ENCODE data around the gene TXNDC17. TPM values are rescaled to one million over a fixed set of nuclear protein-coding genes. Genes with fewer than 3 reads are reported as not detected.

TXNDC17 gene
- total and polyA plus RNA-seq, 2 of the 13 experiments (the other 11 are each of a cell fraction or from before 2014, with no cell fraction given): 188 to 266 TPM

GRCh38 chr17:6651354-6651918 lies 10.6 kb downstream of the TXNDC17 start, which contains the start of the genes C17orf100 and MED31 (continued):
- peak; percentile 56 for TF ChIP-seq ZBTB40 (IDR thresholded peaks at IDR 0.05)
- TF ChIP-seq ZBTB40 (CRISPR knock-in tag; IDR thresholded peaks at IDR 0.05): no peak
- peak; percentile 79 for TF ChIP-seq TAF1 (CRISPR knock-in tag; IDR thresholded peaks at IDR 0.05)
- no peak for TF ChIP-seq U2AF2 (IDR thresholded peaks at IDR 0.05; ENCODE audit: low read depth, low read length)
- peak; percentile 83 for TF ChIP-seq POLR2G (IDR thresholded peaks at IDR 0.05; ENCODE audit: low read depth, low read length)
- peak; percentile 90 for TF ChIP-seq ZNF143 (CRISPR knock-in tag; IDR thresholded peaks at IDR 0.05)
- TF ChIP-seq ZNF503 (CRISPR knock-in tag; IDR thresholded peaks at IDR 0.05): 0 out of 2 replicates have a peak, but pooled peaks have one; percentile 3
- peak; percentile 93 for TF ChIP-seq SP4 (CRISPR knock-in tag; IDR thresholded peaks at IDR 0.05)
- peak; percentile 86 for TF ChIP-seq RBFOX2 (IDR thresholded peaks at IDR 0.05; ENCODE audit: low read depth, low read length)
- TF ChIP-seq GABPA (IDR thresholded peaks at IDR 0.05; ENCODE audit: low read depth, low read length): peak; percentile 94
- TF ChIP-seq GABPA (CRISPR knock-in tag; IDR thresholded peaks at IDR 0.05; ENCODE audit: low read depth): peak; percentile 97
- TF ChIP-seq RXRB (CRISPR knock-in tag; IDR thresholded peaks at IDR 0.05; ENCODE audit: borderline replicate concordance): peak; percentile 42
- no peak; the same call in 1 of the 2 replicates for TF ChIP-seq BCL6 (CRISPR knock-in tag; IDR thresholded peaks at IDR 0.05)
- peak; percentile 66 for TF ChIP-seq KLF12 (CRISPR knock-in tag; IDR thresholded peaks at IDR 0.05; ENCODE audit: borderline replicate concordance)
- TF ChIP-seq CREB3 (CRISPR knock-in tag; IDR thresholded peaks at IDR 0.05): peak; percentile 31; the same call in 1 of the 2 replicates
- TF ChIP-seq ZNF431 (CRISPR knock-in tag; IDR thresholded peaks at IDR 0.05; ENCODE audit: borderline replicate concordance, low read depth): 0 out of 2 replicates have a peak, but pooled peaks have one; percentile 4
- peak; percentile 83 for TF ChIP-seq ELF1 (CRISPR knock-in tag; IDR thresholded peaks at IDR 0.05)
- TF ChIP-seq HNF4G (IDR thresholded peaks at IDR 0.05; ENCODE audit: borderline replicate concordance, low read depth, low read length): peak; percentile 46; the same call in 1 of the 2 replicates
- TF ChIP-seq HNF4G (CRISPR knock-in tag; IDR thresholded peaks at IDR 0.05; ENCODE audit: borderline replicate concordance, low read depth): no peak
- TF ChIP-seq IRF2 (CRISPR knock-in tag; IDR thresholded peaks at IDR 0.05): 0 out of 2 replicates have a peak, but pooled peaks have one; percentile 31

Measured in HepG2 (cell line).